Stimulated activated CD4-positive, alpha-beta T cell treated with anti-CD3 and anti-CD28 coated beads, TNF-alpha, amount 100 ng/mL, for 1 hour (primary cell): ENCODE measurements around the gene WNT5B.
A peak's percentile ranks its signal among the peaks of the same experiment; 100 is the strongest.

Experiments used
- DNase-seq, 3 donors: peaks; one replicate each; pipeline ENCODE4 v3.0.0-alpha.2; 2020; ENCODE audit warnings: low read depth in 3 of 3, low spot score in 1 of 3

Gene WNT5B

GRCh38 chr12:1629338-1630132 is 504 bp downstream of the WNT5B start:
- DNase-seq: no peak

GRCh38 chr12:1630133-1630826 is 1.2 kb downstream of the WNT5B start:
- no peak for DNase-seq

- no peak for DNase-seq
Measured at GRCh38 chr12:1630827-1631591, 2.0 kb downstream of the WNT5B start.

- no peak for DNase-seq
Measured at GRCh38 chr12:1632702-1633101, 3.7 kb downstream of the WNT5B start.

GRCh38 chr12:1633459-1633858 is 4.4 kb downstream of the WNT5B start:
- no peak for DNase-seq

- DNase-seq: no peak
Measured at GRCh38 chr12:1634149-1634548, 5.1 kb downstream of the WNT5B start.

GRCh38 chr12:1634590-1635191 is 5.7 kb downstream of the WNT5B start:
- peak; percentile 5 to 52 (median 26) for DNase-seq

- no peak for DNase-seq
Measured at GRCh38 chr12:1635301-1636095, 6.5 kb downstream of the WNT5B start.

GRCh38 chr12:1638203-1638602 is 9.2 kb downstream of the WNT5B start:
- DNase-seq: no peak

GRCh38 chr12:1639538-1639937 is 10.5 kb downstream of the WNT5B start:
- no peak for DNase-seq

GRCh38 chr12:1640328-1641234 is 11.6 kb downstream of the WNT5B start:
- no peak for DNase-seq

GRCh38 chr12:1642513-1642912 is 13.5 kb downstream of the WNT5B start:
- no peak for DNase-seq

- DNase-seq: no peak
Measured at GRCh38 chr12:1643043-1643442, 14.0 kb downstream of the WNT5B start.

- DNase-seq: no peak
Measured at GRCh38 chr12:1643905-1644533, 15.0 kb downstream of the WNT5B start.

- DNase-seq: no peak
Measured at GRCh38 chr12:1644534-1645438, 15.8 kb downstream of the WNT5B start.

- DNase-seq: no peak
Measured at GRCh38 chr12:1645819-1646218, 16.8 kb downstream of the WNT5B start.

- DNase-seq: no peak
Measured at GRCh38 chr12:1646569-1647284, 17.7 kb downstream of the WNT5B start.

- no peak for DNase-seq
Measured at GRCh38 chr12:1647285-1647669, 18.2 kb downstream of the WNT5B start.
